IMR-90 (cell line): ENCODE data around the gene CCDC59.
"Not testable (repeated sequence)": the region's sequence is repeated elsewhere in the genome, so short reads cannot be mapped to it uniquely, and the experiment has no call there.

Experiments used
- CTCF ChIP-seq: conservative IDR thresholded peaks from 2 replicates; pipeline ENCODE4 v1.5.1; 2012; ENCODE audit warnings: mild to moderate bottlenecking, low read depth, low read length, improper control_type of control experiment
- RFX5 ChIP-seq: IDR thresholded peaks from 2 replicates; pipeline ENCODE4 v1.8.0; 2012; ENCODE audit warnings: low read depth, mild to moderate bottlenecking, low read length, moderate library complexity

- not testable (repeated sequence) for TF ChIP-seq RFX5, CTCF
Observed at GRCh38 chr12:82360834-82361233, 2.6 kb upstream of the CCDC59 start.
